GM12878 (cell line): ENCODE results near the gene MOGAT2. TPM values are rescaled to one million over a fixed set of nuclear protein-coding genes. Genes with fewer than 3 reads are reported as not detected.

Experiments
- ATF7 ChIP-seq: fragments of 450-650 bp; IDR thresholded peaks from 2 replicates; pipeline ENCODE4 v1.6.1; 2016; ENCODE audit warnings: low read depth, mild to moderate bottlenecking
- BHLHE40 ChIP-seq, 2 experiments: fragments of 450-650 bp in 1 of 2; IDR thresholded peaks; 2 replicates each; pipeline ENCODE4 v1.6.1; 2011 to 2017; ENCODE audit warnings: low read depth in 2 of 2, borderline replicate concordance in 1 of 2, improper control_type of control experiment in 1 of 2, low read length in 1 of 2, mild to moderate bottlenecking in 1 of 2
- BMI1 ChIP-seq: fragments of 450-650 bp; IDR thresholded peaks from 2 replicates; pipeline ENCODE4 v1.6.1; 2016; ENCODE audit warnings: mild to moderate bottlenecking, moderate library complexity, borderline replicate concordance
- CHD1 ChIP-seq: IDR thresholded peaks from 2 replicates; pipeline ENCODE4 v1.6.1; 2012; ENCODE audit warnings: low read depth, low read length, improper control_type of control experiment
- CREM ChIP-seq: IDR thresholded peaks from 2 replicates; pipeline ENCODE4 v1.6.1; 2014; ENCODE audit warnings: antibody characterized with exemption, low read depth
- DPF2 ChIP-seq: fragments of 450-650 bp; IDR thresholded peaks from 2 replicates; pipeline ENCODE4 v1.6.1; 2017; ENCODE audit warnings: mild to moderate bottlenecking
- ETV6 ChIP-seq, 2 experiments: fragments of 450-650 bp in 1 of 2; IDR thresholded peaks in 1 of 2; conservative IDR thresholded peaks in 1 of 2; 2 replicates each; pipeline ENCODE4 v1.6.1; 2014; ENCODE audit warnings: antibody characterized with exemption in 1 of 2, borderline replicate concordance in 1 of 2, low read depth in 1 of 2, mild to moderate bottlenecking in 1 of 2, moderate library complexity in 1 of 2
- GATAD2B ChIP-seq: fragments of 450-650 bp; conservative IDR thresholded peaks from 2 replicates; pipeline ENCODE4 v1.6.1; 2017; ENCODE audit warnings: low read depth, mild to moderate bottlenecking, moderate library complexity
- HDGF ChIP-seq: fragments of 450-650 bp; IDR thresholded peaks from 2 replicates; pipeline ENCODE4 v1.6.1; 2016; ENCODE audit warnings: antibody characterized with exemption
- IRF3 ChIP-seq: fragments of 450-650 bp; IDR thresholded peaks from 2 replicates; pipeline ENCODE4 v1.6.1; 2014; ENCODE audit warnings: mild to moderate bottlenecking
- MEF2B ChIP-seq: fragments of 450-650 bp; IDR thresholded peaks from 2 replicates; pipeline ENCODE4 v1.6.1; 2018; ENCODE audit warnings: mild to moderate bottlenecking, moderate library complexity; ENCODE audit not compliant: partially characterized antibody, poor library complexity, severe bottlenecking
- MYB ChIP-seq: fragments of 150-350 bp; IDR thresholded peaks from 2 replicates; pipeline ENCODE4 v1.6.1; 2014; ENCODE audit warnings: mild to moderate bottlenecking, low read depth, low read length, borderline replicate concordance
- NFIC ChIP-seq: IDR thresholded peaks from 2 replicates; pipeline ENCODE4 v1.6.1; 2012; ENCODE audit warnings: low read depth, mild to moderate bottlenecking, inconsistent platforms, low read length, moderate library complexity
- NR2F1 ChIP-seq: fragments of 450-650 bp; conservative IDR thresholded peaks from 2 replicates; pipeline ENCODE4 v1.6.1; 2017; ENCODE audit warnings: mild to moderate bottlenecking
- NRF1 ChIP-seq: conservative IDR thresholded peaks from 2 replicates; pipeline ENCODE4 v1.6.1; 2011; ENCODE audit warnings: mild to moderate bottlenecking, low read depth, low read length, improper control_type of control experiment
- PAX5 ChIP-seq: IDR thresholded peaks from 2 replicates; pipeline ENCODE4 v1.6.1; 2011; ENCODE audit warnings: low read depth, low read length, borderline replicate concordance
- PBX3 ChIP-seq: IDR thresholded peaks from 2 replicates; pipeline ENCODE4 v1.6.1; 2011; ENCODE audit warnings: mild to moderate bottlenecking, low read depth, low read length, moderate library complexity; ENCODE audit not compliant: insufficient replicate concordance
- POU2F2 ChIP-seq: IDR thresholded peaks from 3 replicates; pipeline ENCODE4 v1.6.1; 2011; ENCODE audit warnings: low read depth, mild to moderate bottlenecking, low read length, borderline replicate concordance
- RCOR1 ChIP-seq: conservative IDR thresholded peaks from 2 replicates; pipeline ENCODE4 v1.6.1; 2012; ENCODE audit warnings: low read depth, low read length, improper control_type of control experiment
- SP1 ChIP-seq: IDR thresholded peaks from one replicate; pipeline ENCODE4 v1.6.1; 2011; ENCODE audit warnings: low read depth, low read length
- SPI1 ChIP-seq: IDR thresholded peaks from 2 replicates; pipeline ENCODE4 v1.6.1; 2011; ENCODE audit warnings: low read depth, mild to moderate bottlenecking, low read length, moderate library complexity, borderline replicate concordance; ENCODE audit not compliant: insufficient read depth
- TCF7 ChIP-seq: IDR thresholded peaks from 2 replicates; pipeline ENCODE4 v1.6.1; 2014; ENCODE audit warnings: antibody characterized with exemption, borderline replicate concordance
- USF2 ChIP-seq: IDR thresholded peaks from 2 replicates; pipeline ENCODE4 v1.6.1; 2011; ENCODE audit warnings: low read depth, low read length, improper control_type of control experiment, borderline replicate concordance
- ZNF217 ChIP-seq: fragments of 450-650 bp; IDR thresholded peaks from 2 replicates; pipeline ENCODE4 v1.6.1; 2017; ENCODE audit warnings: antibody characterized with exemption, mild to moderate bottlenecking
- ZNF24 ChIP-seq: fragments of 450-650 bp; IDR thresholded peaks from 2 replicates; pipeline ENCODE4 v1.6.1; 2017; ENCODE audit warnings: antibody characterized with exemption, mild to moderate bottlenecking
- ZNF274 ChIP-seq: IDR thresholded peaks from one replicate; pipeline ENCODE4 v1.8.0; 2011; ENCODE audit not compliant: insufficient read length, insufficient read depth
- polyA plus RNA-seq, 11 experiments: library from polyadenylated mRNA; depleted of rRNA in 4 of 11; unstranded in 6 of 11; stranded (reverse) in 5 of 11; fragments of >200 nt; fragmentation: Nextera tagmentation in 4 of 11; fragmentation: Illumina TruSeq in 1 of 11; extraction: Ambion mirVana in 4 of 11; extraction: Trizol in 1 of 11; gene quantifications; 1 replicate in 1 of 11; 2 replicates in 10 of 11; pipeline versions ENCODE4 v1.2.1 to v1.2.3, GENCODE V29; 2011 to 2016; ENCODE audit warnings: inconsistent platforms in 2 of 11, missing spikeins in 2 of 11, low read depth in 1 of 11
- total RNA-seq, 4 experiments: library from RNA; depleted of rRNA in 3 of 4; stranded (reverse); fragments of >200 nt in 3 of 4; fragmentation: Illumina TruSeq in 1 of 4; extraction: Trizol in 1 of 4; gene quantifications; 2 replicates each; pipeline versions ENCODE4 v1.2.1 to v1.2.3, GENCODE V29; 2013 to 2021
- TF ChIP-seq, protein P1 (sequence below): IDR thresholded peaks from 2 replicates; pipeline ENCODE4 v1.6.1; 2012; ENCODE audit warnings: low read depth, low read length, improper control_type of control experiment

MOGAT2 gene
- total and polyA plus RNA-seq, 10 of the 15 experiments (the other 5 are each of a cell fraction or from before 2014, with no cell fraction given) = 0.15 to 0.45 (median 0.22) TPM; not detected in 1

DNA sequence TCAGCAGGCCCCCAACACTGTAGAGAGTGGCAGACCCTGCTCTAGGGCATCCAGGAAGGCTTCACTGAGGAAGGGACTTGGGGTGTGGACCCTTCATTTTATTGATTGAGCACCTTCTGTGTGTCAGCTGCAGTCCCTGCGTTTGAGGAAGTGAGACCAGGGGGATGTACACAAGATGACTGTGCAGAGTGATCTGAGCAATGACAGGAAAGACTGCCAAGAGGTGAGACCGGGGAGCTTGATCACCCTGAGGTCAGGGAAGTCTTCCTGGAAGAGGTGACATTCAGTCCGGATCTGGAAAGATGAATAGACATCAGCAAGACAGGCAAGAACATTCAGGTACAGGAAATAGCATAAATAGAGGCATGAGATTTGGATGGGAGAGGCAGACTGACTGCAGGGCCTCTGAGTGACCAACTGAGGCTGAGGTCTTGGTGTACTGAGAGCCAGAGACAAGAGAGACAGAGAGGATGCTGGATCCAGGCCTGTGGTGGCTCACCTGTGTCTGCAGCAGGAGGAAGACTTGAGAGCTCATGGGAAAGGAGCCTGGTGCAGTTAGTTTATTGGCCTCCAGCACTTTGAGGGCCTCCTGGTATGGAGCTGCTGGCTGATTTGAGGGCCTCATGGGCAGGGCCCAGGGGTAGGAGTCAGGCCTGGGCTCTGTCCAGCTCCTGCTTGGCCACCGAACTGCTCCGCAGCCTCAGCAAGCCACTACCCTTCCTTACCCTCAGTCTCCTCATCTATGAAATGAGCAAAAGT lies 56.1 kb downstream of the MOGAT2 start (continued):
- TF ChIP-seq, protein P1, sequence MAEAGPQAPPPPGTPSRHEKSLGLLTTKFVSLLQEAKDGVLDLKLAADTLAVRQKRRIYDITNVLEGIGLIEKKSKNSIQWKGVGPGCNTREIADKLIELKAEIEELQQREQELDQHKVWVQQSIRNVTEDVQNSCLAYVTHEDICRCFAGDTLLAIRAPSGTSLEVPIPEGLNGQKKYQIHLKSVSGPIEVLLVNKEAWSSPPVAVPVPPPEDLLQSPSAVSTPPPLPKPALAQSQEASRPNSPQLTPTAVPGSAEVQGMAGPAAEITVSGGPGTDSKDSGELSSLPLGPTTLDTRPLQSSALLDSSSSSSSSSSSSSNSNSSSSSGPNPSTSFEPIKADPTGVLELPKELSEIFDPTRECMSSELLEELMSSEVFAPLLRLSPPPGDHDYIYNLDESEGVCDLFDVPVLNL = peak; percentile 38; the same call in 1 of the 2 replicates
- TF ChIP-seq POU2F2 (no peak; the same call in 2 of the 3 replicates), NR2F1 (peak; percentile 88), SP1 (peak; percentile 56), CHD1 (no peak), ZNF274 (no peak), ETV6 (conservative IDR thresholded peaks at IDR 0.05 in 1 of 2, IDR thresholded peaks at IDR 0.05 in 1 of 2; ENCODE audit: borderline replicate concordance in 1 of 2, low read depth in 1 of 2) (peak in 1 of 2 experiments; percentile 92; a peak in 2 of 4 replicates), BHLHE40 (IDR thresholded peaks at IDR 0.05; ENCODE audit: borderline replicate concordance in 1 of 2, low read depth in 2 of 2, low read length in 1 of 2) (peak; percentile 75 to 78), HDGF (peak; percentile 81), GATAD2B (peak; percentile 80; the same call in 1 of the 2 replicates), USF2 (no peak), IRF3 (peak; percentile 9; the same call in 1 of the 2 replicates), MYB (no peak), CREM (peak; percentile 92), BMI1 (peak; percentile 73), RCOR1 (0 out of 2 replicates have a peak, but pooled peaks have one; percentile 31), PBX3 (peak; percentile 88), NRF1 (no peak), SPI1 (peak; percentile 100), ZNF24 (0 out of 2 replicates have a peak, but pooled peaks have one; percentile 44), DPF2 (peak; percentile 99), NFIC (peak; percentile 91), ATF7 (peak; percentile 81), PAX5 (peak; percentile 90), TCF7 (no peak), MEF2B (peak; percentile 72), ZNF217 (peak; percentile 84; the same call in 1 of the 2 replicates)
